DND-41 (cell line): ENCODE measurements around the gene TRIM47.

ENCODE experiments used
- EZH2 ChIP-seq: IDR thresholded peaks from 3 replicates; pipeline ENCODE4 v1.6.1; 2012; ENCODE audit warnings: borderline replicate concordance, low read depth, mild to moderate bottlenecking, moderate library complexity, low read length, inconsistent platforms; ENCODE audit not compliant: severe bottlenecking
- TF ChIP-seq, protein P1 (sequence below): IDR thresholded peaks from 2 replicates; pipeline ENCODE4 v1.5.1; 2012; ENCODE audit warnings: borderline replicate concordance, low read length, moderate library complexity, mild to moderate bottlenecking; ENCODE audit not compliant: poor library complexity, severe bottlenecking; ENCODE audit errors: extremely low read depth

DNA sequence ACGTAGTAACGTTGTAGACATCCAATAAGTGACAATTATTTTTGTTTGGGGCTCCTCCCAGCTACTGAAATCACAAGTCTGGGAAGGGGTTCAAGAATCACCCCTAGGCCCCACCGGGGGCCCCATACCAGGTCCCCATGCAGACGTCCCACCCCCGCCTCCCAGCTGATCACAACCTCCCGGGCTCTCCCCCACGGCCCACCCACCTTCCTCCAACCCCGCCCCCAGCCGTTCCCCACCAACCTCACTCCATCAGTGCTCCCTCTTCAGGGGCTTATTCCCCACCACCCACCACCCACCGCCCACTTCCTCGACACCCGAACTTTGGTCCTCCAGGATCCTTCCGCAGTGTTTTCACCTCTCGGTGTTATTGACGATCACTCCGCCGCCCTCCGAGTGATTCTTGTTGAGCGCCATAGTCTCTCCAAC, 23.5 kb downstream of the TRIM47 start:
- TF ChIP-seq, protein P1, sequence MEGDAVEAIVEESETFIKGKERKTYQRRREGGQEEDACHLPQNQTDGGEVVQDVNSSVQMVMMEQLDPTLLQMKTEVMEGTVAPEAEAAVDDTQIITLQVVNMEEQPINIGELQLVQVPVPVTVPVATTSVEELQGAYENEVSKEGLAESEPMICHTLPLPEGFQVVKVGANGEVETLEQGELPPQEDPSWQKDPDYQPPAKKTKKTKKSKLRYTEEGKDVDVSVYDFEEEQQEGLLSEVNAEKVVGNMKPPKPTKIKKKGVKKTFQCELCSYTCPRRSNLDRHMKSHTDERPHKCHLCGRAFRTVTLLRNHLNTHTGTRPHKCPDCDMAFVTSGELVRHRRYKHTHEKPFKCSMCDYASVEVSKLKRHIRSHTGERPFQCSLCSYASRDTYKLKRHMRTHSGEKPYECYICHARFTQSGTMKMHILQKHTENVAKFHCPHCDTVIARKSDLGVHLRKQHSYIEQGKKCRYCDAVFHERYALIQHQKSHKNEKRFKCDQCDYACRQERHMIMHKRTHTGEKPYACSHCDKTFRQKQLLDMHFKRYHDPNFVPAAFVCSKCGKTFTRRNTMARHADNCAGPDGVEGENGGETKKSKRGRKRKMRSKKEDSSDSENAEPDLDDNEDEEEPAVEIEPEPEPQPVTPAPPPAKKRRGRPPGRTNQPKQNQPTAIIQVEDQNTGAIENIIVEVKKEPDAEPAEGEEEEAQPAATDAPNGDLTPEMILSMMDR, result peak; percentile 36
- no peak for TF ChIP-seq EZH2
